ENCODE results near the gene RASL10B.

GRCh38 chr17:35729405-35729833 is 2.0 kb upstream of the RASL10B start:
- TF ChIP-seq SP1 (IDR thresholded peaks at IDR 0.05; ENCODE audit: low read depth, low read length): no peak
- TF ChIP-seq POLR2A (IDR thresholded peaks at IDR 0.05; ENCODE audit: low read depth, low read length): no peak
- TF ChIP-seq HDAC2 (IDR thresholded peaks at IDR 0.05): no peak
- no peak for TF ChIP-seq ZZZ3 (IDR thresholded peaks at IDR 0.05; ENCODE audit: control insufficient read depth, insufficient read length, low read depth)
- no peak for TF ChIP-seq STAT3 (IDR thresholded peaks at IDR 0.05; ENCODE audit: low read depth, low read length)
- no peak for TF ChIP-seq USF2 (IDR thresholded peaks at IDR 0.05; ENCODE audit: borderline replicate concordance, low read depth, low read length)
- no peak for TF ChIP-seq TCF7 (IDR thresholded peaks at IDR 0.05; ENCODE audit: borderline replicate concordance)

All from GM12878 (cell line).